ENCODE measurements around the gene CAMSAP1.
A peak's percentile ranks its signal among the peaks of the same experiment; 100 is the strongest.

The CAMSAP1 gene

DNA sequence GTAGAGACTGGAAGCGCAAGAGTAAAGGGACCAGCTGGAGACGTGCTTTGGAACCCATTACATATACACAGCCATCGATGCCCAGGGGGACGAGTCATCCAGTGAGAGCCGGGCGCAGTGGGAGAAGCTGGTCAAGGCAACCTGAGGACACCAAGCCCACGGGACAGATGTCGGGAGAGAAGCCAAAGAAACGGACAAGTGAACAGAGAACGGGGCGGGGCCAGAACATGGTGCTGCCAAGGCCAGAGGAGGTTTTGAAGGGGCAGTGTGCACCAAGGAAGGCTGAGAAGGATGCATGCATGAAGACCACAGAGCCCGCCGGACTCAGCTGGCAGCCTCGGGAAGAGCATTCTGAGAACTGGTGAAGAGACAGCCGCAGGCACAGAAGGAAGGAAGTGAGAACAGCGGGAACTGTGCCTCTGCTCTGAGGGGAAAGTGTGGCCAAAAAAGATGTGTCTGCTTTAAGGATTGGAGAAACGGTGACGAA, 20.3 kb downstream of the CAMSAP1 start:
- H3K4me3 ChIP-seq (ENCODE audit: control insufficient read depth, low read depth, low read length), result no peak overlapping the region
- DNase-seq (ENCODE audit: low read depth), result peak; percentile 44
- TF ChIP-seq, protein P1, sequence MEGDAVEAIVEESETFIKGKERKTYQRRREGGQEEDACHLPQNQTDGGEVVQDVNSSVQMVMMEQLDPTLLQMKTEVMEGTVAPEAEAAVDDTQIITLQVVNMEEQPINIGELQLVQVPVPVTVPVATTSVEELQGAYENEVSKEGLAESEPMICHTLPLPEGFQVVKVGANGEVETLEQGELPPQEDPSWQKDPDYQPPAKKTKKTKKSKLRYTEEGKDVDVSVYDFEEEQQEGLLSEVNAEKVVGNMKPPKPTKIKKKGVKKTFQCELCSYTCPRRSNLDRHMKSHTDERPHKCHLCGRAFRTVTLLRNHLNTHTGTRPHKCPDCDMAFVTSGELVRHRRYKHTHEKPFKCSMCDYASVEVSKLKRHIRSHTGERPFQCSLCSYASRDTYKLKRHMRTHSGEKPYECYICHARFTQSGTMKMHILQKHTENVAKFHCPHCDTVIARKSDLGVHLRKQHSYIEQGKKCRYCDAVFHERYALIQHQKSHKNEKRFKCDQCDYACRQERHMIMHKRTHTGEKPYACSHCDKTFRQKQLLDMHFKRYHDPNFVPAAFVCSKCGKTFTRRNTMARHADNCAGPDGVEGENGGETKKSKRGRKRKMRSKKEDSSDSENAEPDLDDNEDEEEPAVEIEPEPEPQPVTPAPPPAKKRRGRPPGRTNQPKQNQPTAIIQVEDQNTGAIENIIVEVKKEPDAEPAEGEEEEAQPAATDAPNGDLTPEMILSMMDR (conservative IDR thresholded peaks at IDR 0.05; ENCODE audit: control insufficient read depth, insufficient read depth, low read depth, low read length), result no peak

DNA sequence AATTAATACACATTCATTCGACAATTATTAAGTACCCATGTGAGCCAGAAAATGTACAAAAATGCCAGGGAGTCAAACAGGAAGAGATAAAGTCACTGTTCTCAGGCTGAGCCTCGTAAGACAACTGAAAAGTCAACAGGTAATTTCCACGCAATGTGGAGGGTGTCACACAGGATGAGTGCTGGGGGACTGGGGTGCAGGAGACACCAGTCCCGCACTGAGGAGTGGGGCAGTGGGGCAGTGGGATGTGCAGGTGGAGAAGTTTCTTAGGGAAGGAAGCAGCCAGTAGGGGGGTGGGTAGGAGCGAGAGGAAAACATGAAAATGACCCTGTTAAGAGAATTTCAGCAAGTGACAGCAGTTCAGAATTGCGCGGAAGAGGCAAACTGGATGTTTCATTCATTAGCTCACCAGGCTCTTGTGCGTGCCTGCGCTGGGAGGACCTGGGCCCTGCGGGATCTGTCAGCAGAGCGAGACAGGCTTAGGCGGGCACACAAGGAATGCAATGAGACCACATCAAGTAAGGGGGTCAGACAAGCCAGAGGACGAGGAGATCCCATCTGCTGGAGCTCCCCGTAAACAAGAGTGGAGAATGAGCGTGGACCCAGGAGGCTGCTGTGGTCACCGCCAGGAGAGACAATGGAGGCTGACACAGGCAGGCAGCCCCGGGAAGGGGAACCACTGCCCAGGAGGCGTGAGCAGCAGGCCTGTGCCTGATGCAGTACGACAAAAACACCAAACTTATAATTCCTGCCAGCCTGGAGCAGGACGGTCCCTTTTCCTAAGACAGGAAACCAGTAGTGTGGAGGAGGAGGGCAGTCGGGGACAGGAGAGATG, 21.0 kb downstream of the CAMSAP1 start:
- TF ChIP-seq, protein P1 (conservative IDR thresholded peaks at IDR 0.05; ENCODE audit: control insufficient read depth, insufficient read depth, low read depth, low read length), result no peak
- no peak overlapping the region for H3K4me3 ChIP-seq (ENCODE audit: control insufficient read depth, low read depth, low read length)
- DNase-seq (ENCODE audit: low read depth), result no peak

DNA sequence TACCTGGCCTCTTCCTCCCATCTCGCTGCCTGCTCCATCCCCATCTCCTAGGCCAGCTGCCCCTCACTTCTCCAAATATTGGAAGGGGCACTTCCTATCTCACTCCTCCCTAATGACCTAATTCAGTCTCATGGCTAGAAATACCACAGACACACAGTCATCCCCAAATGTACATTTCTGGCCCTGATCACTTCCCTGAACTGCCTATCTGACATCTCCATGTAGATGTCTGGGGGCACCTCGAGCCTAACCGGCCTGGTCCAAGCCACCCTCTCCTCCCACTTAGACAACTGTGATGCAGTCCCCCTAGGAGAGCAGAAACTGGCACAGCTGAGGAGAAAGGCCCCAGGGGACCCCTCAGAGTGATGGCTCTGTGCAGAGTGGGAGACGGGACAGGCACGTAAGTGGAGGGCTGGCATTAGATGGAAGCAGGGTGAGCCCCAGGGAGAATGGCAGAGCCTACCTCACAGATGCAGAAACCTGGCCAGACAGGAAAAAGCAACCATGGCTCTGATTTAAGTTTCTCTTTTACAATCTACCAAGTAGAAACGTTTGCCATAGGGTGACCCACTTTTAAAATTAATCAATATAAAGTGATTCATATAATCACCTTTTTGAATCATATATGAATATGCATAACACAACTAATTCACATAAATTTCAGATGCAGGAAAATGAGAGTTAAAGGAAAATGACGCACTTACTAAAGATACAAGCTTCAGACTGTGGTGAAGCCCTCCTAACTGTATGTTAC, 22.1 kb downstream of the CAMSAP1 start:
- DNase-seq (ENCODE audit: low read depth), result peak; percentile 39
- H3K4me3 ChIP-seq (ENCODE audit: control insufficient read depth, low read depth, low read length), result no peak overlapping the region
- TF ChIP-seq, protein P1 (conservative IDR thresholded peaks at IDR 0.05; ENCODE audit: control insufficient read depth, insufficient read depth, low read depth, low read length), result no peak

DNA sequence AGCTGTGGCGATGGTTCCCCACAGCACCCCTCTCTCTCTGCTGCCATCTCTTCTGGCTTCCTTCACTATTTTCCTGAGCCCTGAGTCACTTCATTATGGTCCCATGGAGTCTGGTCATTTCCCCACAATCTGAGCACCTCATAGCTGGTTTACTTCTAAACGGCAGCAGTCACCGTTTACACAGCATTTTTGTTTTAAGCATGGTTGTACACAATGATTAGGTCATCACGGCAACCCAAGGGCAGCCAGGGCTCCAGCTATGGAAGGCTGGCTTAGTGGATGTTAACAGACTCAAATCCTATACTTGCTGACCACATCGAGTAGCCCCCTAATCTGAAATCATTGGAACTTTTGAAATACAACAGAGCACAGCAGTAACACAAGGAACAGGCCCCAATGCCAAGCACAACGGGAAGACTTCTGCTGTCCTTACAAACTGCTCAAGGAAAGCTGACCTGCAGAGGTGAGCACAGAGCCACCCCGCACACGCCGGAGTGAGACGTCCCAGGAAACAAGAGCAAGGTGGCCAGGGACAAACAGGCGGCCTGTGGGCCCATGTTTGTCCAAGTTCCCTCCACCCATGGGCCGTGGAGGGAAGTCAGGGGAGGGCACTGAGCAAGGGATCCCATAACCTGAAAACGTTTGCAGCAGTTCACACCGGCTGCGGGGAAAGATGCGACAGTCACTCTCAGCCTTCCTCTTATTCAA, 22.9 kb downstream of the CAMSAP1 start:
- DNase-seq (ENCODE audit: low read depth), result peak; percentile 45
- TF ChIP-seq, protein P1 (conservative IDR thresholded peaks at IDR 0.05; ENCODE audit: control insufficient read depth, insufficient read depth, low read depth, low read length), result no peak
- H3K4me3 ChIP-seq (ENCODE audit: control insufficient read depth, low read depth, low read length), result no peak overlapping the region

DNA sequence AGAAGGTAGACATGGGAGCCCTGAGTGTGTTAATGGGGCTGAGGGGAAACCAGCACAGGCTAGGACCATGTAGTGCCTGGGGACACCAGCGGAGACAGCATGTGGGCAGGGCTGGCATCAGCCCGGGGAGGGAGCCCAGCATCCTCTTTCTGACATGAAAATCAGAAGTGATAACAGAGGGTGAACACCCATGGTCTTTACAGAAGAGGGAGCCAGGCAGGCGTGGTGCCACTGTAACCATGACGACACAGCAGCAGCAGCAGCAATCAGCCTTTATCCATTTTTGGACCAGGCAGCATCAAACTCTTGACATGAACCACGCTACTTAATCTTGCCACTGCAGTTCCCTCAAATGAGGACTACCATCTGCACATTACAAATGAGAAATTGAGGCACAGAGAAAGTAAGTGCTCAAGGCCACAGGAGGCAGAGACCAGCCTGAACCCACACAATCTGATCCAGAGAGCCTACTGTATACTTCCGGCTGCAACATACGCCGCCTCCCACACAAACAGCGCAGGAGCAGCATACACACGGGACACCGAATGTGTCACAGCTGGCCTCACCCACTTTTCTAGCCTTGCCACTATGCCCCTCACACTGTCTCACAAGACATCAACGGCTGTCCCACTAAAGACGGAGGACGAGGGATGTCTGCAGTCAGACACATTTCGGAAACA, 23.8 kb downstream of the CAMSAP1 start:
- TF ChIP-seq, protein P1 (conservative IDR thresholded peaks at IDR 0.05; ENCODE audit: control insufficient read depth, insufficient read depth, low read depth, low read length), result no peak
- H3K4me3 ChIP-seq (ENCODE audit: control insufficient read depth, low read depth, low read length), result no peak overlapping the region
- no peak for DNase-seq (ENCODE audit: low read depth)

DNA sequence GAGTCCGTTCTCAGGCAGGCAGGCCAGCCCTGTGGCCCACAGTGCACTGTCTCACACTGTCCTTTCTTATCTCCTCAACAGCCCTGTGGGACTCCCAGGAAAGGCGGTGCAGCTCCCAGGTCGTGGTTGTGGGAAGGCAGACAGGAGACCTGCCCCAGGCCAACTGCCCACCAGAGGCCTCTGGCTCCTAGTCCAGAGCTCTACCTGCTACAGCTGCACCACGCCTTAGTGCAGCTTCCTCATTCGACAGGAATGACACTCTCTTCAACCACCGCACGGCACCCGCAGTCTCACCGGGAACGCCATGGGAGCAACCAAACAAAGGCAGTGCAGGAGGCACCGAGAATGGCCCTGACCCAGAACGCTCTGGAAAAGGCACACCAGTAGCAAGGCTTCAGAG, 25.3 kb downstream of the CAMSAP1 start:
- TF ChIP-seq, protein P1 (conservative IDR thresholded peaks at IDR 0.05; ENCODE audit: control insufficient read depth, insufficient read depth, low read depth, low read length), result no peak
- DNase-seq (ENCODE audit: low read depth), result no peak
- H3K4me3 ChIP-seq (ENCODE audit: control insufficient read depth, low read depth, low read length), result no peak overlapping the region

Data from fibroblast of mammary gland (primary cell).